Gastrocnemius medialis (tissue), 4 donors: ENCODE measurements around the gene SURF4. TPM values are rescaled to one million over a fixed set of nuclear protein-coding genes. Genes with fewer than 3 reads are reported as not detected.

ENCODE experiments used
- ATAC-seq, 2 donors: fragments of 150-250 bp; one replicate each; pipeline ENCODE4 v1.9.1; 2016
- DNase-seq, 2 donors: peaks; one replicate each; pipeline ENCODE4 v3.0.0-alpha.2; 2019
- H3K27ac ChIP-seq, 4 donors: fragments of 200-600 bp; sonication (generic); 1 replicate in 1 of 4; 2 replicates in 3 of 4; pipeline ENCODE4 v1.5.1; 2016 to 2018; ENCODE audit warnings: mild to moderate bottlenecking in 2 of 4, moderate library complexity in 1 of 4
- H3K27me3 ChIP-seq, 3 donors: fragments of 200-600 bp; sonication (generic) in 2 of 3; 1 replicate in 1 of 3; 2 replicates in 2 of 3; pipeline versions ENCODE4 v1.5.1 to v1.6.0; 2016 to 2019; ENCODE audit warnings: mild to moderate bottlenecking in 1 of 3, moderate library complexity in 1 of 3
- H3K36me3 ChIP-seq, 2 donors: fragments of 200-600 bp; sonication (generic) in 1 of 2; one replicate each; pipeline ENCODE4 v1.5.1; 2017 to 2018
- H3K4me1 ChIP-seq, 2 donors: fragments of 200-600 bp; sonication (generic) in 1 of 2; one replicate each; pipeline ENCODE4 v1.5.1; 2016 to 2017; ENCODE audit warnings: mild to moderate bottlenecking in 2 of 2
- H3K4me3 ChIP-seq, 4 donors: fragments of 200-600 bp; sonication (generic) in 3 of 4; 1 replicate in 1 of 4; 2 replicates in 3 of 4; pipeline ENCODE4 v1.5.1; 2016 to 2019; ENCODE audit warnings: mild to moderate bottlenecking in 2 of 4
- H3K9me3 ChIP-seq, 3 donors: fragments of 200-600 bp; sonication (generic) in 2 of 3; 1 replicate in 1 of 3; 2 replicates in 2 of 3; pipeline ENCODE4 v1.5.1; 2016 to 2019
- CTCF ChIP-seq, 5 experiments: fragments of 450-650 bp in 3 of 5; fragments of 200-600 bp in 2 of 5; sonication (generic) in 2 of 5; IDR thresholded peaks in 4 of 5; conservative IDR thresholded peaks in 1 of 5; 1 replicate in 4 of 5; 2 replicates in 1 of 5; pipeline ENCODE4 v1.5.1; 2016 to 2019; ENCODE audit warnings: antibody characterized with exemption in 5 of 5, mild to moderate bottlenecking in 3 of 5, moderate library complexity in 3 of 5
- POLR2A ChIP-seq, 2 donors: fragments of 450-650 bp; IDR thresholded peaks; one replicate each; pipeline ENCODE4 v1.6.1; 2017; ENCODE audit warnings: antibody characterized with exemption in 2 of 2, mild to moderate bottlenecking in 2 of 2, moderate library complexity in 2 of 2
- in situ Hi-C, 4 donors: fragments of 200-750 bp; cut with MboI; loops; one replicate each; pipeline versions ENCODE4 v1.15.0 to v1.8.0; 2017; ENCODE audit warnings: low sequenced_read_pairs in 4 of 4
- intact Hi-C: fragments of 100-400 bp; cut with DNase I; formaldehyde crosslinking; loops from one replicate; pipeline ENCODE4 v1.15.1; 2023; ENCODE audit warnings: low total_unique reads
- total RNA-seq, 4 donors: library from RNA; depleted of rRNA; stranded (reverse); fragments of >200 nt; gene quantifications; one replicate each; pipeline versions ENCODE4 v1.1.0 to v1.2.3, GENCODE V29; 2016

The SURF4 gene
- total RNA-seq, 4 donors from 2014 or later = 62.9 to 98.4 (median 73.4) TPM

GRCh38 chr9:133382507-133383141, 6.8 kb upstream of the SURF4 start:
- Histone ChIP-seq H3K27ac (no peak overlapping the region), H3K4me3 (no peak overlapping the region), H3K27me3 (no peaks in the 10 kb centered on the region), H3K36me3 (no peaks in the 10 kb centered on the region), H3K9me3 (no peaks in the 10 kb centered on the region), H3K4me1 (no peaks in the 10 kb centered on the region)
- no peak for DNase-seq
- no peak for ATAC-seq
- TF ChIP-seq CTCF (IDR thresholded peaks at IDR 0.05 in 4 of 5, conservative IDR thresholded peaks at IDR 0.05 in 1 of 5) (no peak), POLR2A (IDR thresholded peaks at IDR 0.05) (no peak)
- intact Hi-C loops = no loop called here
- in situ Hi-C loops = no loop called here

DNA sequence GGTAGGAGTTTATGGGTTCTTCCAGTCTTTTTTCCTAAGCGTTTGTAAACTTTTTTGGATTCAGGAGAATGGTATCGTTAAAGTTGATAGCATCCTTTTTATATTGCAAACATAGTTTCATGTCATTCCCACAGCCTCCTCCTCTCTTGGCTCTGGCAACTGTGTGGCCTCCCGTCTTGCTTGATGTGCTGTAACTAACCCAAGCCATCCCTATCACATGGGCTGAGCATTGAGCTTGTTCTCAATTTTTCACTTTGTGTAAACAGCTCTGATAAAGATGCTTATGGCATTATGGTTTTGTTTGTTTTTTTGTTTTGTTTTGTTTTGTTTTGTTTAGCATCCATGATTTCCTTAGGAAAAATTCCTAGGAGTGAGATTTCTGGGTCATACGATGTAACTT, 4.9 kb upstream of the SURF4 start:
- no peaks in the 10 kb centered on the region for H3K36me3 ChIP-seq
- no peak overlapping the region for H3K27ac ChIP-seq
- no peaks in the 10 kb centered on the region for H3K27me3 ChIP-seq
- DNase-seq = no peak
- no peak overlapping the region for H3K4me3 ChIP-seq
- no peak for ATAC-seq
- TF ChIP-seq POLR2A (IDR thresholded peaks at IDR 0.05) (no peak), CTCF (IDR thresholded peaks at IDR 0.05 in 4 of 5, conservative IDR thresholded peaks at IDR 0.05 in 1 of 5) (no peak)
- peaks cover 5% of the 10 kb centered on the region in 2 donors for H3K4me1 ChIP-seq
- intact Hi-C loops (no loop called here), in situ Hi-C loops (no loop called here)
- no peaks in the 10 kb centered on the region for H3K9me3 ChIP-seq

GRCh38 chr9:133379153-133380086, 3.6 kb upstream of the SURF4 start:
- Histone ChIP-seq H3K4me1 (peaks cover 10 to 12% of the 10 kb centered on the region in 2 donors), H3K9me3 (no peaks in the 10 kb centered on the region), H3K27me3 (no peaks in the 10 kb centered on the region), H3K27ac (no peak overlapping the region), H3K36me3 (no peaks in the 10 kb centered on the region), H3K4me3 (no peak overlapping the region)
- ATAC-seq (no peak), DNase-seq (no peak)
- in situ Hi-C loops (no loop called here), intact Hi-C loops (loop anchor here (5.0 to 10.0 kb wide), 2 partner anchors 38 to 645 kb away; partner anchors contain the start of genes BRD3OS and REXO4)
- TF ChIP-seq CTCF (IDR thresholded peaks at IDR 0.05 in 4 of 5, conservative IDR thresholded peaks at IDR 0.05 in 1 of 5) (no peak), POLR2A (IDR thresholded peaks at IDR 0.05) (no peak)

DNA sequence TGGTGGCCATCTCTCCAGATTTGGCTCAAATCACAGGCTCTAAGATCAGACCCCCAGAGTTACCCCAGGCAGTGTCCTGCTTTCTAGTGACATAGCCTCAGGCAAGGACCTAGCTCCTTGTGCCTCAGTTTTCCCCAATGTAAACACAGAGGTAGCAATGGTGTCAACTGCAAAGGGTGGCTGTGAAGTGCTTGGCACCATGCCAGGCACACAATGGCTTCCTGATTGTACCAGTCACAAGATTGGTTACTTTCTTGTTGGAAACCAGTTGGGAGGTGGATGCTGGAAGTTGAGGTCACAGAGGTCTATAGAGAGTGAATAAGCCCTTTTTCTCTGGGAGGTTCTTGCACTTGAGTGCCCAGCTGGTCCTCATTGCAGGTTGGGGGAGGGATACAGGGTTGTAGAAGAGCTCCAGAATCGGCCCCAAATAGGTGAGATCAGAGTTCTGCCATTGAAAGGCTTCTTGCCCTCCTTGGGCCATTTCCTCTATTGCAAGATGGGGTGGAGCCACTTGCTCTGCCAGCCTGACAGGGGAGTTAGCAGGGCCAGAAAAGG, 2.6 kb upstream of the SURF4 start:
- in situ Hi-C loops = no loop called here
- DNase-seq = no peak
- Histone ChIP-seq H3K4me1 (peaks cover 16 to 19% of the 10 kb centered on the region in 2 donors), H3K27me3 (no peaks in the 10 kb centered on the region), H3K9me3 (no peaks in the 10 kb centered on the region), H3K27ac (no peak overlapping the region), H3K4me3 (no peak overlapping the region), H3K36me3 (no peaks in the 10 kb centered on the region)
- intact Hi-C loops = loop anchor here (5.0 to 10.0 kb wide), 2 partner anchors 39 to 646 kb away; partner anchors contain the start of genes BRD3OS and REXO4
- no peak for TF ChIP-seq POLR2A (IDR thresholded peaks at IDR 0.05)
- TF ChIP-seq CTCF (IDR thresholded peaks at IDR 0.05 in 4 of 5, conservative IDR thresholded peaks at IDR 0.05 in 1 of 5) = no peak
- no peak for ATAC-seq
